Fibroblast of the aortic adventitia (primary cell): ENCODE data around the gene CLCN2. TPM values are rescaled to one million over a fixed set of nuclear protein-coding genes. Genes with fewer than 3 reads are reported as not detected.

Source experiments
- DNase-seq: peaks from one replicate; pipeline ENCODE4 v3.0.0-alpha.2; 2010; ENCODE audit warnings: low read depth
- H3K4me3 ChIP-seq: 2 replicates; pipeline ENCODE4 v1.5.1; 2011; ENCODE audit warnings: low read depth, mild to moderate bottlenecking, control low read depth, low read length, moderate library complexity
- CTCF ChIP-seq: IDR thresholded peaks from 2 replicates; pipeline ENCODE4 v1.5.1; 2011; ENCODE audit warnings: mild to moderate bottlenecking, low read length, control low read depth, inconsistent platforms; ENCODE audit not compliant: insufficient read depth
- total RNA-seq: library from RNA; depleted of rRNA; stranded (reverse); fragments of >200 nt; gene quantifications from 2 replicates; pipeline ENCODE4 v1.2.3, GENCODE V29; 2012; ENCODE audit warnings: low replicate concordance

CLCN2 gene
- total RNA-seq, 1 donor: 5.9 TPM

DNA sequence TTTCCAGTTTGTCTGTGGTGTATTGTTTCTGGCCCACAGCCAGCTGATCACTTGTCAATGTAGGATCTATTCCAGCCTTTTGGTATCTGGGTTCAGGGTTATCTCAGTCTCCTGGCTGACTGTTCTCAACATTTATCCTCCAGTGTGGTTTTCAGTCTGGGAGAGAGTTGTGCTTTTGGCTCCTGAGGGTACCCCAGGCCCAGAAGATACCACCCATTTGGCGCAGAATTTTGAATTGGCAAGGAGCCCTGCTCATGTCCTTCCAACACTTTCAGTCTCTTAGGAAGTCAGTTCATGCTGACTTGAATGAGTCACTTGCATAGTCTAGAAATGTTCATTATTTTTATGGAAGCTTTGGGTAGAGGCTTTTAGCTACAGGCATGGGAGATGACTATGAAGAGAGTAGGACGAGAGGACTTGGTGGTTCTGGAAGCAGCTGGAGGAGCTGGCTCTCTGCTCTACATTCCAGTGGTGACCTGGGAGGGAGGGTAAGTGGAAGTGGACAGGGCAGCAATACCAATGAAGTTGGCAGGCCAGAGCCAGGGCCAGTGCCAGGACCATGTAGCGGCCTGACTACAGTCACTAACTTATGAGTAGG lies 7.3 kb upstream of the CLCN2 start:
- DNase-seq: peak; percentile 90
- no peak overlapping the region for H3K4me3 ChIP-seq
- TF ChIP-seq CTCF: no peak

- H3K4me3 ChIP-seq: no peak overlapping the region
- no peak for DNase-seq
- TF ChIP-seq CTCF: no peak
These were observed 6.7 kb upstream of the CLCN2 start for GRCh38 chr3:184368116-184368515.

- DNase-seq: peak; percentile 68
- TF ChIP-seq CTCF: no peak
- no peak overlapping the region for H3K4me3 ChIP-seq
These were observed 5.3 kb upstream of the CLCN2 start for GRCh38 chr3:184366619-184367289.

DNA sequence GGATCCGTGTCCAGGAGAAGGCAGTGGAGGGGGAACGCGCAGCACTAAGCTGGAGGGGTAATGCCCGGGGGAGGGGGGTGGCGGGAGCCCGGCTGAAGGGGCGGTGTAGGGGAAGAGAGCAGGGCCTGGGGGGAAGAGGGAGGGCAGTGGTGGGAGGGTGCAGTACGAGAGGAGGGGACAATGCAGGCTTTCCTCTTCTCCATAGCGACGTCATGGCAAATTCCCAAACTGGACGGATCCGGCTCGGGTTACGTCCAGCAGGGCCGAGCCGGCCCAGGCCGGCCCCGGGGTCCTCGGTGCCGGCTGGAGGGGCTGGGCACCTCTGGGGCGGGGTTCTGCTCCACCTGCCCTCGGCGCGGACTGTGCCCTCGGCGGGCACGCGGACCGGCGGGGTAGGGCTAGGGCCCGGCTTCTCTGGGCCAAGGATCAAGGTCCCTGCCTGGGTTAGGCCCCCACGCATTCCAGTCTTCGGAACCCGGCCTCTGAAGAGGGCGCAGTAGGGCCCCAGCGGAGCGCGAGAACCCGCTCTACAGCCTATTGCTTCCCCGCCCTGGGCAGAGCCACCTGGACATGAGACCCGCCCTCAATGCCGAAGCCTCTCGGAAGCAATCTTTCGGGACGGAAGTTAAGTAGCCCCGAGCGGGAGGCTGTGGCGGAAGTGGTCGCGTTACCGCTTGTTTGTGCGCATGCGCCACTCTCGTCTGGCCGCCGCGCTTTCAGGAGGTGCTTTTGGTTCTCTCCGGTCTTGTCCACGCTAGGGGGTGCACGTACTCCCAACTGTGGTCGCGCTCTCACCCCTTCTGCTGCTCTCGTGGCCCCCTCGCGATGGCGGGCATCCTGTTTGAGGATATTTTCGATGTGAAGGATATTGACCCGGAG lies 1.5 kb upstream of the CLCN2 start:
- peak; percentile 69 for TF ChIP-seq CTCF
- H3K4me3 ChIP-seq: peak overlapping the region; percentile 85
- DNase-seq: peak; percentile 97

GRCh38 chr3:184361932-184362667 lies 695 bp upstream of the CLCN2 start:
- peak overlapping the region; percentile 85 for H3K4me3 ChIP-seq
- DNase-seq: no peak
- no peak for TF ChIP-seq CTCF

DNA sequence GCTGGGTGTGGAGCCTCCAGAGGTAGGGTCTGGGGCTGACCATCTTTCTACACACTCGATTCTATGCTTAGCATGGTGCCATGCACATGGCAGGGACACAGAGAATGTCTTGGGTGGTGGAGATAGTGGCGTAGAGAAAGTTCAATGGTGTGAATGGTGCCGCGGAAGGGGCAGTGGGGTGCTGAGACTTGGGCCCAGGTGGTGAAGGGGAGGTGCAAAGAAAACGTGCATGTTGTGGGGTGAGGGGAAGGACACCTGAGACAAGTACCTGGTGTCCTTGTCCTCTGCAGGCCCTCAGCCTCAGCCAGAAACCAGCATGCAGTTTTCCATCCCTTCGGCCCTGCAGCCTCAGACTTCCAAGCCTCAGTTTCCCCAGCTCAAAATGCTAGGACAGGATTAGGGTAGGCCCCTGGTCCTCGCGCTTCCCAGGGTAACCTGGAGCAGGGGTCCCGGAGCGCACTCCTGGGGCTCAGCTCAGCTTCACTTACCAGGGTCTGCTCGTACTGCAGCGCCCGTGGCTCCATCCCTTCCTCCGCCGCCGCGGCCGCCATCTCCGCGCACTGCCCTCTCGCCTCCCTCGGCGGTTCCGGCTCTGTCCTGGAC lies 375 bp downstream of the CLCN2 start:
- no peak for DNase-seq
- peak overlapping the region; percentile 85 for H3K4me3 ChIP-seq
- TF ChIP-seq CTCF: no peak
